K562 (cell line): ENCODE measurements around the gene ANAPC16.

Experiments
- EGR1 ChIP-seq: fragments of 450-650 bp; conservative IDR thresholded peaks from 2 replicates; pipeline ENCODE4 v1.6.1; 2017; ENCODE audit warnings: mild to moderate bottlenecking
- SIN3A ChIP-seq, 2 experiments: fragments of 150-350 bp in 1 of 2; IDR thresholded peaks; 2 replicates each; pipeline ENCODE4 v1.6.1; 2011 to 2016; ENCODE audit warnings: borderline replicate concordance in 2 of 2, low read depth in 2 of 2, low read length in 2 of 2, mild to moderate bottlenecking in 2 of 2, moderate library complexity in 2 of 2; ENCODE audit not compliant: control insufficient read depth in 1 of 2
- SMAD4 ChIP-seq: fragments of 250-450 bp; sonication (Bioruptor Pico); conservative IDR thresholded peaks from 2 replicates; pipeline ENCODE4 v1.8.0; 2021; ENCODE audit warnings: inconsistent platforms, mild to moderate bottlenecking, moderate library complexity
- TCF7L2 ChIP-seq: fragments of 150-350 bp; IDR thresholded peaks from 2 replicates; pipeline ENCODE4 v1.6.1; 2016; ENCODE audit warnings: low read depth, mild to moderate bottlenecking, low read length, moderate library complexity
- ZNF436 ChIP-seq: fragments of 250-450, 450-650 bp; sonication (Bioruptor Pico); formaldehyde crosslinking; IDR thresholded peaks from 2 replicates; pipeline ENCODE4 v1.7.0; 2020; ENCODE audit warnings: mild to moderate bottlenecking
- TF ChIP-seq, protein P1 (sequence below), 3 experiments: fragments of 200-800 bp in 1 of 3; sonication (Bioruptor generic) in 1 of 3; sonication (generic) in 1 of 3; formaldehyde crosslinking in 1 of 3; IDR thresholded peaks; 2 replicates each; pipeline versions ENCODE4 v1.6.1 to v1.8.0; 2016 to 2022; ENCODE audit warnings: mild to moderate bottlenecking in 2 of 3, missing compliant biosample characterization in 2 of 3, missing genetic modification characterization in 2 of 3, missing genetic modification reagents in 1 of 3
- TF ChIP-seq, protein P2 (sequence below): IDR thresholded peaks from 2 replicates; pipeline ENCODE4 v1.6.1; 2012; ENCODE audit warnings: low read depth, low read length, improper control_type of control experiment, borderline replicate concordance

DNA sequence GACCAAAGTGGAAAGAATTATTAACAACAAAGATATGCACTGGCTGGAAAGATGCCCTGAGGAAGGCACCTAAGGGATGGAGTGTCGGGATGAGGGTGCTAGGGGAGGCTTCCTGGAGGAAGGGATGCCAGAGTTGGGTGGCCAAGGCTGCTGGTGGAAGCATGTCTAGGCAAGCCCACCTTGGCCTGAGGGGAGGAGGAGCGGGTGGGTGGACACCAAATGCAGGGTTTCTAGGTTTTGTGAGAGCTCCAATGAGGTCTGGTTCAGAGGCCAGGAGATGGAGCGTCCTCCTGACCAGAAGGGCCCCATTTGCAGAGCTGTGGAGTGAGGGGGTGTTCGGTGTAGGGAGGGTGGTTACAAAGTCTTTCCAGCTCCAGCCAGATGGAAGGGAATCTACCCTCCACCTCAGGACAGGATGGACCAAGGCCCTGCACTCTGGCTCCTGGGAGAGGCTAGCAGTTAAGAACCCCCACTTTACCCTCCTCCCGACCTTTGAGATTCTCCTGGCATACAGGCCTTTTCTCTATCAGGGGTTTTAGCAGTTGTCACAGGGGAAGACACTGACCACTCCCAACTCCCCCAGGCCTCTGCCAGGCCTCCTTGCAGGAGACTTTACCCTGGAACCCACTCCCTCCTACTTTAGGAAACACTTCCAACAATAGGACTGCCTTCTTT lies 54.9 kb downstream of the ANAPC16 start:
- TF ChIP-seq, protein P1, sequence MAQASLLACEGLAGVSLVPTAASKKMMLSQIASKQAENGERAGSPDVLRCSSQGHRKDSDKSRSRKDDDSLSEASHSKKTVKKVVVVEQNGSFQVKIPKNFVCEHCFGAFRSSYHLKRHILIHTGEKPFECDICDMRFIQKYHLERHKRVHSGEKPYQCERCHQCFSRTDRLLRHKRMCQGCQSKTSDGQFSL (CRISPR knock-in tag; IDR thresholded peaks at IDR 0.05) = 0 out of 2 replicates have a peak, but pooled peaks have one; percentile 32
- TF ChIP-seq, protein P1 (tag; IDR thresholded peaks at IDR 0.05) = no peak
- TF ChIP-seq SIN3A (IDR thresholded peaks at IDR 0.05; ENCODE audit: borderline replicate concordance in 2 of 2, control insufficient read depth in 1 of 2, low read depth in 2 of 2, low read length in 2 of 2) = no peak
- TF ChIP-seq SMAD4 (CRISPR knock-in tag) = no peak
- TF ChIP-seq TCF7L2 = no peak
- TF ChIP-seq EGR1 = no peak
- TF ChIP-seq ZNF436 (CRISPR knock-in tag) = no peak
- TF ChIP-seq, protein P2, sequence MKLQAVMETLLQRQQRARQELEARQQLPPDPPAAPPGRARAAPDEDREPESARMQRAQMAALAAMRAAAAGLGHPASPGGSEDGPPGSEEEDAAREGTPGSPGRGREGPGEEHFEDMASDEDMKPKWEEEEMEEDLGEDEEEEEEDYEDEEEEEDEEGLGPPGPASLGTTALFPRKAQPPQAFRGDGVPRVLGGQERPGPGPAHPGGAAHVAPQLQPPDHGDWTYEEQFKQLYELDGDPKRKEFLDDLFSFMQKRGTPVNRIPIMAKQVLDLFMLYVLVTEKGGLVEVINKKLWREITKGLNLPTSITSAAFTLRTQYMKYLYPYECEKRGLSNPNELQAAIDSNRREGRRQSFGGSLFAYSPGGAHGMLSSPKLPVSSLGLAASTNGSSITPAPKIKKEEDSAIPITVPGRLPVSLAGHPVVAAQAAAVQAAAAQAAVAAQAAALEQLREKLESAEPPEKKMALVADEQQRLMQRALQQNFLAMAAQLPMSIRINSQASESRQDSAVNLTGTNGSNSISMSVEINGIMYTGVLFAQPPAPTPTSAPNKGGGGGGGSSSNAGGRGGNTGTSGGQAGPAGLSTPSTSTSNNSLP = no peak
